Measurements from ENCODE around the gene SUV39H1. TPM values are rescaled to one million over a fixed set of nuclear protein-coding genes. Genes with fewer than 3 reads are reported as not detected.

The SUV39H1 gene
- polyA plus RNA-seq, 6 donors from 2014 or later = 6.6 to 13.3 (median 10.1) TPM

GRCh38 chrX:48736303-48736702, 39.8 kb downstream of the SUV39H1 start:
- Mint-ChIP-seq H3K4me3 (peak overlapping the region in 3 of 8 donors; percentile 7 to 91 (median 8)), H3K4me1 (peaks cover 7 to 18% (median 7%) of the 10 kb centered on the region in 3 donors), H3K27ac (peak overlapping the region in 2 of 6 donors; percentile 41 to 57), H3K36me3 (no peaks in the 10 kb centered on the region), H3K27me3 (no peaks in the 10 kb centered on the region), H3K9me3 (peaks cover 0 to 3% (median 0%) of the 10 kb centered on the region in 7 donors)
- ATAC-seq (ENCODE audit: low read depth in 2 of 2) (no peak), DNase-seq (no peak)

- Mint-ChIP-seq H3K36me3 (no peaks in the 10 kb centered on the region), H3K9me3 (peaks cover 0 to 3% (median 0%) of the 10 kb centered on the region in 7 donors), H3K4me1 (peaks cover 7 to 18% (median 7%) of the 10 kb centered on the region in 3 donors), H3K4me3 (peak overlapping the region; percentile 85 to 95 (median 92)), H3K27me3 (no peaks in the 10 kb centered on the region), H3K27ac (peak overlapping the region in 4 of 6 donors; percentile 94 to 97 (median 95))
- DNase-seq (no peak), ATAC-seq (ENCODE audit: low read depth in 2 of 2) (no peak)
Observed at GRCh38 chrX:48736878-48737212, 40.3 kb downstream of the SUV39H1 start.

DNA sequence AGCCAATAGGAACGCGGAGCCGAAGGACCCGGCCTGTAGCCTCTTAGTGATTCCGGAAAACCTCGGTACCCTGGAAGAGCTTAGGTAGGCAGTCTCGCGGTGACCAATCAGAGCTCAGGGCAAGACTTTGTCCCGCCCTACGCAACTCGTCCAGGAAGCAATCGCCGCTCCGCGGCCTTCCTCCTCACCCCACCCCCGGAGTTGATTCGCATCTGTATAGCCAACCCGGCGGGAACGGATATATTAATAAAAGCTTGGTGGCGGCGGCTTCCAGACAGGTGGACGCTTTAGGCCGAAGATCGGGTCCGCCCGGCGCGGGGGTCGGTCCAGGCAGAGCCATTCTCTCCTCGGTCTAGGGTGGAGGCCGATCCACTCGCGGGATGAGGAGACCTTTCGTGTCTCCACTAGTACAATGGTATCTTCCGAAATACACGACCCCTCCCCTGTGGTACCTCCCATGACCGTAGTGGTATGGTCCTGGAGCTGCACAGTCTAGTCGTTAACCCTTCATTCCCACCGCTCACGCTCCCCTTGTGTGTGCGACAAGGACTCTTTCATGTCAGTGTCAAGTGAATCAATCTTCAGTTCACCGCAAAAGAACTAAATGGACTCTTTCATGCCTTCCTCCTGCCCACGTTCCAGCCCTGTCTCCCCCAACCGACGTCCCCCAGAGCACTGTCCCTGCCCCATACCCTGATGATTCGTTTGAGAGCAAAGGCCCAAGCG, 40.8 kb downstream of the SUV39H1 start:
- H3K4me1 Mint-ChIP-seq = peaks cover 7 to 18% (median 7%) of the 10 kb centered on the region in 3 donors
- peak; percentile 85 for DNase-seq

DNA sequence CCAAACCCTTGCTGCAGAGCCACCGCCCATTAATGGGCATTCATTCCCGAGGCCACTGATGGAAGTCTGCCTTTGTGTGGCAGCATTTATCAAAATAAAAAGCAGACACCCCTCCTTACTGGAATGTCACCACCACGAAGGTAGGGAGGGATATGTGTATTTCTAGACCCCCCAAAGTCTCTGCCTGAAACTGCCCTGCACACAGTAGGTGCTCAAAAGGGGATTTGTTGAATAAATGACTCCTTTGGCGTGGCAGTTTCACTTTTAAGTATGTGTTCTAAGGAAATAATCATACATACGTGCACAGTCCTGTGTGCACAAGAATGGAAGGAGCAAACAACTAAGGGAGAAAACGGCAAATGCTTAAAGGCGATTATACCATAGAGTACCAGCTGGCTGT, 41.4 kb downstream of the SUV39H1 start:
- Mint-ChIP-seq H3K27me3 (no peaks in the 10 kb centered on the region), H3K27ac (peak overlapping the region in 5 of 6 donors; percentile 94 to 97 (median 95)), H3K4me3 (peak overlapping the region; percentile 85 to 95 (median 92)), H3K9me3 (peaks cover 0 to 3% (median 0%) of the 10 kb centered on the region in 7 donors), H3K36me3 (no peaks in the 10 kb centered on the region), H3K4me1 (peaks cover 7 to 18% (median 7%) of the 10 kb centered on the region in 3 donors)
- ATAC-seq (ENCODE audit: low read depth in 2 of 2) (no peak), DNase-seq (no peak)

More for the DNA sequence above, 40.8 kb downstream of the SUV39H1 start:
- Mint-ChIP-seq H3K36me3 (no peaks in the 10 kb centered on the region), H3K9me3 (peaks cover 0 to 3% (median 0%) of the 10 kb centered on the region in 7 donors), H3K27ac (peak overlapping the region; percentile 85 to 97 (median 95)), H3K27me3 (no peaks in the 10 kb centered on the region), H3K4me3 (peak overlapping the region; percentile 85 to 95 (median 92))
- peak; percentile 96 for ATAC-seq (ENCODE audit: low read depth in 2 of 2)

GRCh38 chrX:48741834-48742233, 45.3 kb downstream of the SUV39H1 start:
- peak overlapping the region in 1 of 8 donors; percentile 25 for H3K4me3 Mint-ChIP-seq
- no peak overlapping the region for H3K27ac Mint-ChIP-seq
- H3K27me3 Mint-ChIP-seq = peaks cover 0 to 9% (median 4%) of the 10 kb centered on the region in 3 donors
- peaks cover 0 to 5% (median 0%) of the 10 kb centered on the region in 7 donors for H3K9me3 Mint-ChIP-seq
- ATAC-seq (ENCODE audit: low read depth in 2 of 2) (no peak), DNase-seq (no peak)
- H3K4me1 Mint-ChIP-seq = peaks cover 7 to 10% (median 7%) of the 10 kb centered on the region in 3 donors
- no peaks in the 10 kb centered on the region for H3K36me3 Mint-ChIP-seq

DNA sequence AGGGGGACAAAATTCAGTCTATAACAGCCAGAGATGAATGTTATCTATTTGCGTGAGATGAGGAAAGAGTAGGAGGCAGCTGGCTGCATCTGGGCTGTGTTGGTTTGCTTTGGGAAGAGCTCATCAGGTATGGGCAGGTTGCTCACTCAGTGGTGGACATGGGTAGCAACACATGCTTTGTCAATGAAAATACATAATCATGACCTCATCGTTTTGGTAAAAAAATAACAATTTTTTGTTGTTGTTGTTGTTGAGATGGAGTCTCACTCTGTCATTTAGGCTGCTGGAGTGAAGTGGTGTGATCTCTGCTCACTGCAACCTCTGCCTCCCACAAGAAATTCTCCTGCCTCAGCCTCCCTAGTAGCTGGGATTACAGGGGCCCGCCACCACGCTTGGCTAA, 48.7 kb downstream of the SUV39H1 start:
- no peak overlapping the region for H3K4me3 Mint-ChIP-seq
- H3K27me3 Mint-ChIP-seq = peaks cover 0 to 9% (median 4%) of the 10 kb centered on the region in 3 donors
- H3K27ac Mint-ChIP-seq = no peak overlapping the region
- no peaks in the 10 kb centered on the region for H3K36me3 Mint-ChIP-seq
- DNase-seq (no peak), ATAC-seq (ENCODE audit: low read depth in 2 of 2) (no peak)
- peaks cover 0 to 2% (median 0%) of the 10 kb centered on the region in 7 donors for H3K9me3 Mint-ChIP-seq
- H3K4me1 Mint-ChIP-seq = no peaks in the 10 kb centered on the region

- H3K4me3 Mint-ChIP-seq = peak overlapping the region in 1 of 8 donors; percentile 41
- H3K4me1 Mint-ChIP-seq = no peaks in the 10 kb centered on the region
- ATAC-seq (ENCODE audit: low read depth in 2 of 2) (no peak), DNase-seq (no peak)
- H3K36me3 Mint-ChIP-seq = no peaks in the 10 kb centered on the region
- peaks cover 0 to 2% (median 0%) of the 10 kb centered on the region in 7 donors for H3K9me3 Mint-ChIP-seq
- H3K27me3 Mint-ChIP-seq = peaks cover 0 to 9% (median 4%) of the 10 kb centered on the region in 3 donors
- H3K27ac Mint-ChIP-seq = peak overlapping the region in 1 of 6 donors; percentile 57
Observed at GRCh38 chrX:48747415-48748016, 51.0 kb downstream of the SUV39H1 start.

GRCh38 chrX:48749182-48749581, 52.6 kb downstream of the SUV39H1 start:
- Mint-ChIP-seq H3K4me1 (no peaks in the 10 kb centered on the region), H3K27ac (no peak overlapping the region), H3K36me3 (no peaks in the 10 kb centered on the region), H3K4me3 (no peak overlapping the region), H3K27me3 (peaks cover 0 to 9% (median 4%) of the 10 kb centered on the region in 3 donors), H3K9me3 (peaks cover 0 to 2% (median 0%) of the 10 kb centered on the region in 7 donors)
- ATAC-seq (ENCODE audit: low read depth in 2 of 2) = no peak
- no peak for DNase-seq

DNA sequence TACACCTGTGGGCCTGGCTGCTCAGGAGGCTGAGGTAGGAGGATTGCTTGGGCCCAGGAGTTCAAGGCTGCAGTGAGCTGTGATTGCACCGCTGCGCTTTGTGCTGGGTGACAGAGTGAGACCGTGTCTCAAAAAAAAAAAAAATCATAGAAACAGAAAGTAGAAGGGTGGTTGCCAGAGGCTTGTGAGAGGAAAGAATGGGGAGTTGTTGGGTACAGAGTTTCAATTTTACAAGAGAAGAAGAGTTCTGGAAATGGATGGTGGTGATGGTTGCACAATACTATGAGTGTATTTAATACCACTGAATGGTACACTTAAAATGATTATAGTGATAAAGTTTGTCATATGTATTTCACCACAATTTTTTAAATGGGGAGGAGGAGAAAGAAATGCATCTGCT, 54.8 kb downstream of the SUV39H1 start:
- DNase-seq (no peak), ATAC-seq (ENCODE audit: low read depth in 2 of 2) (no peak)
- Mint-ChIP-seq H3K4me1 (no peaks in the 10 kb centered on the region), H3K4me3 (no peak overlapping the region), H3K27me3 (peaks cover 0 to 10% (median 9%) of the 10 kb centered on the region in 3 donors), H3K9me3 (peaks cover 0 to 2% (median 0%) of the 10 kb centered on the region in 7 donors), H3K27ac (no peak overlapping the region), H3K36me3 (no peaks in the 10 kb centered on the region)

DNA sequence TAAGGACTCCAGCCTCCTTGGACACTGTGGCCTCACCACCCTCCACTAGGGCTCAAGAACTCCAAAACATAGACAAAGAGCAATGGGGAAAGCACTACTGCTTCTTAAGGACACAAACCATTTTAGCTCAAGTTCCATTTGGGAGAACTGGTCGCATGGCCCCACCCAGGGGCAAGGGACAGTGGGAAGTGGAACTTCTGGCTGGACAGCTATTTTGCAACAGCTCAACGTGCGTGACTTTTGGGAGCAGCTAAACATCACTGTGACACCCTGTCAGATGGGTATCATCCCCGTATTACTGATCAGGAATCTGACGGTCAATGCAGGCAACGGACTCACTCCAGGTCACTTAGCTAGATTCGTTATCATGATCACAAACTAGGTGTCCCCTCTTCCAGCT, 56.0 kb downstream of the SUV39H1 start:
- H3K9me3 Mint-ChIP-seq = peaks cover 0 to 4% (median 0%) of the 10 kb centered on the region in 7 donors
- no peaks in the 10 kb centered on the region for H3K36me3 Mint-ChIP-seq
- H3K27me3 Mint-ChIP-seq = peaks cover 0 to 10% (median 9%) of the 10 kb centered on the region in 3 donors
- no peaks in the 10 kb centered on the region for H3K4me1 Mint-ChIP-seq
- no peak for DNase-seq
- no peak overlapping the region for H3K4me3 Mint-ChIP-seq
- H3K27ac Mint-ChIP-seq = peak overlapping the region in 1 of 6 donors; percentile 49
- no peak for ATAC-seq (ENCODE audit: low read depth in 2 of 2)

GRCh38 chrX:48753708-48754228, 57.2 kb downstream of the SUV39H1 start:
- Mint-ChIP-seq H3K36me3 (no peaks in the 10 kb centered on the region), H3K27me3 (peaks cover 0 to 10% (median 9%) of the 10 kb centered on the region in 3 donors), H3K27ac (peak overlapping the region in 1 of 6 donors; percentile 51), H3K4me3 (no peak overlapping the region), H3K9me3 (peaks cover 0 to 2% (median 0%) of the 10 kb centered on the region in 7 donors), H3K4me1 (no peaks in the 10 kb centered on the region)
- DNase-seq = no peak
- no peak for ATAC-seq (ENCODE audit: low read depth in 2 of 2)

DNA sequence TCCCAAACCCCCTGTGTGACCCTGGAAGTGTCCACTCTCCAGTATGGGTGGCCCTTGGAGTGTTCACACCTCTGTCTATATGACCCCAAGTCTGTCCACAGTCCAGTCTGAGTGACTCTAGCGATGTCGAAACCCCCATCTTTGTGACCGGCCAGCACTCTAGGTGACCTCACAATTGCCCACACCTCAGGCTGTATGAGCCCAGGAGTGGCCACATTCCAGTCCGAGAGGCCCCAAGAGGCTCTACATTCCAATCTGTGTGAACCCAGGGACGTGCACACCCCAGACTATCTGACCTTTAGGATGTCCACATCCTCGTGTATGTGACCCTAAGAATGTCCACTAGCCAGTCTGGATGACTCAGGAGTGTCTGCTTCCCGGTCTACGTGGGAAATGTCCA, 57.7 kb downstream of the SUV39H1 start:
- no peaks in the 10 kb centered on the region for H3K36me3 Mint-ChIP-seq
- ATAC-seq (ENCODE audit: low read depth in 2 of 2) = no peak
- H3K4me3 Mint-ChIP-seq = no peak overlapping the region
- DNase-seq = no peak
- peaks cover 0 to 12% (median 9%) of the 10 kb centered on the region in 3 donors for H3K27me3 Mint-ChIP-seq
- peak overlapping the region in 1 of 6 donors; percentile 51 for H3K27ac Mint-ChIP-seq
- H3K4me1 Mint-ChIP-seq = no peaks in the 10 kb centered on the region
- peaks cover 0 to 2% (median 0%) of the 10 kb centered on the region in 7 donors for H3K9me3 Mint-ChIP-seq
